Pulmonary artery endothelial cell (primary cell): Measurements from ENCODE around the gene ACACA. TPM values are rescaled to one million over a fixed set of nuclear protein-coding genes. Genes with fewer than 3 reads are reported as not detected.

Experiments used
- DNase-seq: peaks from one replicate; pipeline ENCODE4 v3.0.0-alpha.2; 2011; ENCODE audit warnings: low read depth, low spot score
- total RNA-seq: library from RNA; depleted of rRNA; stranded (reverse); fragments of >200 nt; gene quantifications from 2 replicates; pipeline ENCODE4 v1.2.3, GENCODE V29; 2014

The ACACA gene
- total RNA-seq, 1 donor from 2014 or later = 57.0 TPM

- no peak for DNase-seq
These were observed 62.1 kb downstream of the ACACA start for GRCh38 chr17:37344519-37344918.

- no peak for DNase-seq
These were observed 64.0 kb downstream of the ACACA start for GRCh38 chr17:37342589-37342988.

- DNase-seq = no peak
These were observed 65.8 kb downstream of the ACACA start for GRCh38 chr17:37340804-37341203.

GRCh38 chr17:37339321-37339720 lies 67.3 kb downstream of the ACACA start:
- DNase-seq = no peak

GRCh38 chr17:37338847-37339246 lies 67.8 kb downstream of the ACACA start:
- no peak for DNase-seq

- no peak for DNase-seq
These were observed 79.1 kb downstream of the ACACA start for GRCh38 chr17:37327341-37328090.

GRCh38 chr17:37322826-37323561 lies 83.6 kb downstream of the ACACA start:
- DNase-seq = no peak

GRCh38 chr17:37322106-37322505 lies 84.5 kb downstream of the ACACA start:
- no peak for DNase-seq

GRCh38 chr17:37318931-37319594 lies 87.6 kb downstream of the ACACA start:
- no peak for DNase-seq

- DNase-seq = no peak
These were observed 88.8 kb downstream of the ACACA start for GRCh38 chr17:37317867-37318266.

GRCh38 chr17:37315601-37316000 lies 91.0 kb downstream of the ACACA start:
- no peak for DNase-seq

GRCh38 chr17:37312137-37312923 lies 94.3 kb downstream of the ACACA start:
- no peak for DNase-seq

- no peak for DNase-seq
These were observed 95.7 kb downstream of the ACACA start for GRCh38 chr17:37310940-37311339.

GRCh38 chr17:37309051-37309450 lies 97.6 kb downstream of the ACACA start:
- DNase-seq = no peak

- DNase-seq = no peak
These were observed 101.2 kb downstream of the ACACA start for GRCh38 chr17:37305406-37305905.

GRCh38 chr17:37301288-37301687 lies 105.3 kb downstream of the ACACA start:
- no peak for DNase-seq

- no peak for DNase-seq
These were observed 106.0 kb downstream of the ACACA start for GRCh38 chr17:37300683-37301082.

GRCh38 chr17:37299257-37299980 lies 107.2 kb downstream of the ACACA start:
- DNase-seq = no peak

GRCh38 chr17:37295888-37296287 lies 110.7 kb downstream of the ACACA start:
- no peak for DNase-seq

GRCh38 chr17:37294888-37295287 lies 111.7 kb downstream of the ACACA start:
- no peak for DNase-seq

GRCh38 chr17:37293770-37294169 lies 112.9 kb downstream of the ACACA start:
- DNase-seq = no peak
